Natural killer cell (primary cell): ENCODE results near the gene ABTB2. TPM values are rescaled to one million over a fixed set of nuclear protein-coding genes. Genes with fewer than 3 reads are reported as not detected.

Experiments
- ATAC-seq, 3 donors: fragments of 150-1000 bp in 2 of 3; fragments of 200-7000 bp in 1 of 3; cut with Tn5 transposase; 1 replicate in 1 of 3; 2 replicates in 2 of 3; pipeline ENCODE4 v1.10.0; 2021; ENCODE audit warnings: mild to moderate bottlenecking in 2 of 3, moderate library complexity in 2 of 3
- DNase-seq, 2 donors: peaks; one replicate each; pipeline versions ENCODE4 v3.0.0 to v3.0.0-alpha.2; 2013 to 2021; ENCODE audit warnings: mixed read lengths in 1 of 2
- H3K27ac ChIP-seq: one replicate; pipeline ENCODE4 v1.5.1; 2013; ENCODE audit warnings: mild to moderate bottlenecking, low read length
- H3K27me3 ChIP-seq: one replicate; pipeline ENCODE4 v1.6.1; 2013; ENCODE audit warnings: low read length; ENCODE audit not compliant: control insufficient read depth, insufficient read depth
- H3K36me3 ChIP-seq: one replicate; pipeline ENCODE4 v1.6.1; 2013; ENCODE audit warnings: low read length; ENCODE audit not compliant: control insufficient read depth, insufficient read depth
- H3K4me1 ChIP-seq: one replicate; pipeline ENCODE4 v1.6.1; 2013; ENCODE audit warnings: low read length; ENCODE audit not compliant: control insufficient read depth, insufficient read depth
- H3K4me3 ChIP-seq: one replicate; pipeline ENCODE4 v1.5.1; 2013; ENCODE audit warnings: low read length
- H3K9me3 ChIP-seq: one replicate; pipeline ENCODE4 v1.6.1; 2013; ENCODE audit warnings: low read length; ENCODE audit not compliant: control insufficient read depth, insufficient read depth
- H3K27ac Mint-ChIP-seq, 2 donors: one replicate each; pipeline ENCODE4 v1.8.0; 2022; ENCODE audit warnings: mild to moderate bottlenecking in 2 of 2, mixed read lengths in 2 of 2, moderate library complexity in 1 of 2
- H3K27me3 Mint-ChIP-seq, 2 donors: one replicate each; pipeline ENCODE4 v1.8.0; 2022; ENCODE audit warnings: low read depth in 2 of 2, mixed read lengths in 2 of 2
- H3K36me3 Mint-ChIP-seq: one replicate; pipeline ENCODE4 v1.8.0; 2022; ENCODE audit warnings: mixed read lengths
- H3K4me1 Mint-ChIP-seq, 2 donors: one replicate each; pipeline ENCODE4 v1.8.0; 2022; ENCODE audit warnings: mixed read lengths in 2 of 2
- H3K4me3 Mint-ChIP-seq: one replicate; pipeline ENCODE4 v1.8.0; 2022; ENCODE audit warnings: mild to moderate bottlenecking, moderate library complexity, mixed read lengths
- H3K9me3 Mint-ChIP-seq, 2 donors: one replicate each; pipeline ENCODE4 v1.8.0; 2022; ENCODE audit warnings: mixed read lengths in 2 of 2
- CTCF ChIP-seq: fragments of 200-600 bp; IDR thresholded peaks from one replicate; pipeline ENCODE4 v1.8.0; 2022; ENCODE audit warnings: antibody characterized with exemption
- WGBS: methylation state at CpG from one replicate; pipeline ENCODE4 v1.1.7; 2013; ENCODE audit warnings: missing lambda C conversion rate; ENCODE audit not compliant: insufficient coverage; 5-methylcytosine and 5-hydroxymethylcytosine counted together
- intact Hi-C: fragments of 100-400 bp; cut with micrococcal nuclease; formaldehyde crosslinking; loops from one replicate; pipeline ENCODE4 v1.14.2; 2022
- total RNA-seq, 4 donors: library from RNA; stranded (reverse); fragments of 120-200 nt in 1 of 4; gene quantifications; one replicate each; pipeline versions ENCODE4 v1.2.3 to v1.2.4, GENCODE V29; 2013 to 2022

The ABTB2 gene
- total RNA-seq, 3 donors from 2014 or later (not counting 1 experiment from before 2014, with no cell fraction given) = 0.65 to 1.7 (median 1.1) TPM

GRCh38 chr11:34328632-34328910 lies 29.2 kb downstream of the ABTB2 start:
- H3K36me3 ChIP-seq = no peaks in the 10 kb centered on the region
- no peak for TF ChIP-seq CTCF
- H3K4me1 ChIP-seq = no peaks in the 10 kb centered on the region
- ATAC-seq = no peak
- DNase-seq = no peak
- no peaks in the 10 kb centered on the region for H3K9me3 ChIP-seq
- H3K4me1 Mint-ChIP-seq = peaks cover 0 to 4% of the 10 kb centered on the region in 2 donors
- H3K27me3 ChIP-seq = no peaks in the 10 kb centered on the region
- intact Hi-C loops = no loop called here
- no peak overlapping the region for H3K27ac Mint-ChIP-seq
- H3K27me3 Mint-ChIP-seq = peaks cover 19 to 33% of the 10 kb centered on the region in 2 donors
- 88% methylated on average over 4 of the region's 4 CpGs for WGBS
- H3K4me3 Mint-ChIP-seq = no peak overlapping the region
- H3K36me3 Mint-ChIP-seq = no peaks in the 10 kb centered on the region
- H3K9me3 Mint-ChIP-seq = no peaks in the 10 kb centered on the region
- H3K27ac ChIP-seq = no peak overlapping the region
- no peak overlapping the region for H3K4me3 ChIP-seq

- Histone ChIP-seq H3K9me3 (no peaks in the 10 kb centered on the region), H3K27ac (no peak overlapping the region), H3K27me3 (no peaks in the 10 kb centered on the region), H3K36me3 (no peaks in the 10 kb centered on the region), H3K4me3 (no peak overlapping the region), H3K4me1 (no peaks in the 10 kb centered on the region)
- Mint-ChIP-seq H3K36me3 (no peaks in the 10 kb centered on the region), H3K4me1 (peaks cover 0 to 4% of the 10 kb centered on the region in 2 donors), H3K9me3 (no peaks in the 10 kb centered on the region), H3K27me3 (peaks cover 19 to 30% of the 10 kb centered on the region in 2 donors), H3K27ac (no peak overlapping the region), H3K4me3 (no peak overlapping the region)
- no peak for TF ChIP-seq CTCF
- DNase-seq (no peak), ATAC-seq (no peak)
- 93% methylated on average over 7 of the region's 7 CpGs for WGBS
- intact Hi-C loops = no loop called here
Measured at GRCh38 chr11:34327804-34328631, 29.8 kb downstream of the ABTB2 start.

DNA sequence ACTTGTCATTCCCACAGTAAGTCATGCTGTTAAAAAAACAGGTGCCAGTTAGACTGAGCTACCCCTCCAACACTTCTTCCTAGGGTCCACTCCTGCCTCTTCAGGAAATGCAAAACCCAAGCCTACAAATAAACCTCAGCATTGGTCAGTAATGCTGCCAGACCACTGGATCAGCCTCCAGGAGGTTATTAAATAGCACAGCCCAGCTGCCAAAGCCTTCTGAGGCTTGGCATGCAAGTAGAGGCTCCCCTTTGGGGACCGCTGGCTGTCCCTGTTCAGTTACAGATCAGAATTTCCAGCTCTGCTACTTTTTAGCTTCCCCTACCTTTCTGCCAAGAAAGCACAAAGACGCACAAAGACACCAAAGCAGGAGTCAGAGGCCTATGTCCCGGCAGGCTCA lies 33.3 kb downstream of the ABTB2 start:
- TF ChIP-seq CTCF = no peak
- H3K36me3 Mint-ChIP-seq = no peaks in the 10 kb centered on the region
- Histone ChIP-seq H3K36me3 (no peaks in the 10 kb centered on the region), H3K9me3 (no peaks in the 10 kb centered on the region), H3K4me3 (no peak overlapping the region), H3K27me3 (no peaks in the 10 kb centered on the region), H3K4me1 (no peaks in the 10 kb centered on the region), H3K27ac (no peak overlapping the region)
- ATAC-seq (no peak), DNase-seq (no peak)
- no peaks in the 10 kb centered on the region for H3K9me3 Mint-ChIP-seq
- intact Hi-C loops = no loop called here
- 93% methylated on average over 3 of the region's 3 CpGs for WGBS
- H3K27me3 Mint-ChIP-seq = peaks cover 0 to 6% of the 10 kb centered on the region in 2 donors
- H3K27ac Mint-ChIP-seq = no peak overlapping the region
- H3K4me3 Mint-ChIP-seq = no peak overlapping the region
- no peaks in the 10 kb centered on the region for H3K4me1 Mint-ChIP-seq

GRCh38 chr11:34323601-34324000 lies 34.2 kb downstream of the ABTB2 start:
- Mint-ChIP-seq H3K9me3 (no peaks in the 10 kb centered on the region), H3K27ac (no peak overlapping the region), H3K27me3 (peaks cover 0 to 3% of the 10 kb centered on the region in 2 donors), H3K4me3 (no peak overlapping the region), H3K36me3 (no peaks in the 10 kb centered on the region), H3K4me1 (no peaks in the 10 kb centered on the region)
- 100% methylated on average over 1 of the region's 2 CpGs for WGBS
- no peak for TF ChIP-seq CTCF
- Histone ChIP-seq H3K27ac (no peak overlapping the region), H3K36me3 (no peaks in the 10 kb centered on the region), H3K4me3 (no peak overlapping the region), H3K4me1 (no peaks in the 10 kb centered on the region), H3K9me3 (no peaks in the 10 kb centered on the region), H3K27me3 (no peaks in the 10 kb centered on the region)
- no peak for DNase-seq
- intact Hi-C loops = no loop called here
- ATAC-seq = no peak
